GM12878 (cell line): ENCODE data around the gene ALAD. TPM values are rescaled to one million over a fixed set of nuclear protein-coding genes. Genes with fewer than 3 reads are reported as not detected.

Source experiments
- ATAC-seq: fragments of 200-7000 bp; cut with Tn5 transposase; 3 replicates; pipeline ENCODE4 v1.9.1; 2020; ENCODE audit warnings: mild to moderate bottlenecking, moderate library complexity
- BruUV-seq: library from RNA; stranded (reverse); fragments of 400-500 nt; replicated peaks from 2 replicates; lab custom pipeline; 2021; lab: Mats Ljungman, UMichigan
- CTCF ChIA-PET: fragments of 300-600 bp; sonication (Branson Sonifier 250); formaldehyde crosslinking; extraction: SDS; loops from one replicate; lab custom pipeline; 2021; ENCODE audit warnings: inconsistent platforms; lab: Yijun Ruan, JAX
- POLR2A ChIA-PET: fragments of 350-600 bp; formaldehyde crosslinking; extraction: SDS; loops from one replicate; lab custom pipeline; 2021; ENCODE audit warnings: inconsistent platforms; lab: Charles Lee
- RAD21 ChIA-PET: fragments of 300-600 bp; sonication (Branson Sonifier 250); formaldehyde crosslinking; loops from one replicate; lab custom pipeline; 2023; ENCODE audit warnings: antibody characterized with exemption; ENCODE audit not compliant: unreplicated experiment; lab: Charles Lee
- SMC1A ChIA-PET: fragments of 300-600 bp; sonication (Branson Sonifier 250); formaldehyde crosslinking; loops from one replicate; lab custom pipeline; 2023; ENCODE audit not compliant: unreplicated experiment, uncharacterized antibody; lab: Charles Lee
- DNase-seq: peaks from one replicate; pipeline ENCODE4 v3.0.0-alpha.2; 2011; ENCODE audit warnings: low read depth, low spot score
- FAIRE-seq: peaks from 3 replicates; lab custom pipeline; 2011; peaks lifted over from hg19 to GRCh38; lab: Jason Lieb, UNC
- H2AFZ ChIP-seq: 2 replicates; pipeline ENCODE4 v1.6.0; 2011; ENCODE audit warnings: low read depth, low read length, control low read depth; ENCODE audit not compliant: control insufficient read depth
- H3K27ac ChIP-seq: 2 replicates; pipeline ENCODE4 v1.5.1; 2011; ENCODE audit warnings: control low read depth; ENCODE audit not compliant: control insufficient read depth, insufficient read depth
- H3K27me3 ChIP-seq, 2 experiments: replicated peaks in 1 of 2; 2 replicates each; pipeline versions ENCODE4 v1.6.0 to v1.6.1; 2011; ENCODE audit warnings: low read length in 1 of 2; ENCODE audit not compliant: control insufficient read depth in 2 of 2, insufficient read depth in 2 of 2
- H3K36me3 ChIP-seq, 2 experiments: 2 replicates each; pipeline ENCODE4 v1.5.1; 2011; ENCODE audit warnings: low read length in 1 of 2; ENCODE audit not compliant: control insufficient read depth in 2 of 2, insufficient read depth in 2 of 2
- H3K4me1 ChIP-seq: 2 replicates; pipeline ENCODE4 v1.6.1; 2011; ENCODE audit warnings: mild to moderate bottlenecking, low read length, moderate library complexity, mixed read lengths; ENCODE audit not compliant: control insufficient read depth, insufficient read depth
- H3K4me2 ChIP-seq: 2 replicates; pipeline ENCODE4 v1.6.0; 2011; ENCODE audit warnings: control low read depth; ENCODE audit not compliant: control insufficient read depth, insufficient read depth
- H3K4me3 ChIP-seq: fragments of 200-600 bp; sonication (generic); 2 replicates; pipeline ENCODE4 v1.5.1; 2016
- H3K79me2 ChIP-seq: 2 replicates; pipeline ENCODE4 v1.6.0; 2011; ENCODE audit warnings: low read length; ENCODE audit not compliant: control insufficient read depth, insufficient read depth
- H3K9ac ChIP-seq: 2 replicates; pipeline ENCODE4 v1.8.0; 2011; ENCODE audit warnings: low read length, control low read depth, mixed read lengths; ENCODE audit not compliant: control insufficient read depth, insufficient read depth
- H3K9me3 ChIP-seq: replicated peaks from 3 replicates; pipeline ENCODE4 v1.5.1; 2011; ENCODE audit warnings: mild to moderate bottlenecking, low read length; ENCODE audit not compliant: control insufficient read depth, insufficient read depth
- H4K20me1 ChIP-seq: 2 replicates; pipeline ENCODE4 v1.6.0; 2011; ENCODE audit not compliant: control insufficient read depth, insufficient read depth
- ATF7 ChIP-seq: fragments of 450-650 bp; IDR thresholded peaks from 2 replicates; pipeline ENCODE4 v1.6.1; 2016; ENCODE audit warnings: low read depth, mild to moderate bottlenecking
- CEBPB ChIP-seq, 2 experiments: fragments of 150-350 bp in 1 of 2; IDR thresholded peaks; 2 replicates each; pipeline ENCODE4 v1.6.1; 2012 to 2014; ENCODE audit warnings: low read depth in 2 of 2, low read length in 2 of 2, borderline replicate concordance in 1 of 2, inconsistent platforms in 1 of 2
- DPF2 ChIP-seq: fragments of 450-650 bp; IDR thresholded peaks from 2 replicates; pipeline ENCODE4 v1.6.1; 2017; ENCODE audit warnings: mild to moderate bottlenecking
- FOXK2 ChIP-seq: fragments of 450-650 bp; IDR thresholded peaks from 2 replicates; pipeline ENCODE4 v1.6.1; 2017; ENCODE audit warnings: mild to moderate bottlenecking, moderate library complexity
- HDAC6 ChIP-seq: fragments of 200-600 bp; sonication (generic); IDR thresholded peaks from one replicate; pipeline ENCODE4 v1.8.0; 2017; ENCODE audit warnings: antibody characterized with exemption; ENCODE audit not compliant: unreplicated experiment
- JUNB ChIP-seq: IDR thresholded peaks from 2 replicates; pipeline ENCODE4 v1.6.1; 2016; ENCODE audit warnings: antibody characterized with exemption, mild to moderate bottlenecking
- KDM1A ChIP-seq: fragments of 200-600 bp; sonication (generic); IDR thresholded peaks from 2 replicates; pipeline ENCODE4 v1.6.1; 2016; ENCODE audit warnings: borderline replicate concordance
- NFIC ChIP-seq: IDR thresholded peaks from 2 replicates; pipeline ENCODE4 v1.6.1; 2012; ENCODE audit warnings: low read depth, mild to moderate bottlenecking, inconsistent platforms, low read length, moderate library complexity
- NFYA ChIP-seq: IDR thresholded peaks from 2 replicates; pipeline ENCODE4 v1.6.1; 2011; ENCODE audit warnings: low read depth, mild to moderate bottlenecking, low read length, improper control_type of control experiment, borderline replicate concordance
- PAX8 ChIP-seq: fragments of 450-650 bp; IDR thresholded peaks from 2 replicates; pipeline ENCODE4 v1.6.1; 2017; ENCODE audit warnings: mild to moderate bottlenecking, moderate library complexity
- POLR2AphosphoS2 ChIP-seq: IDR thresholded peaks from 2 replicates; pipeline ENCODE4 v1.6.1; 2011; ENCODE audit warnings: low read depth, mild to moderate bottlenecking, low read length, improper control_type of control experiment, moderate library complexity
- RBBP5 ChIP-seq: fragments of 200-600 bp; sonication (generic); conservative IDR thresholded peaks from 2 replicates; pipeline ENCODE4 v1.6.1; 2016
- SUPT20H ChIP-seq: IDR thresholded peaks from 2 replicates; pipeline ENCODE4 v1.6.1; 2011; ENCODE audit warnings: low read depth, mild to moderate bottlenecking, low read length, moderate library complexity, borderline replicate concordance; ENCODE audit not compliant: control insufficient read depth
- SUZ12 ChIP-seq: fragments of 200-600 bp; sonication (generic); IDR thresholded peaks from one replicate; pipeline ENCODE4 v1.6.1; 2018; ENCODE audit warnings: antibody characterized with exemption, mild to moderate bottlenecking; ENCODE audit not compliant: unreplicated experiment
- YBX1 ChIP-seq: fragments of 450-650 bp; IDR thresholded peaks from 2 replicates; pipeline ENCODE4 v1.6.1; 2016; ENCODE audit warnings: antibody characterized with exemption
- YY1 ChIP-seq: IDR thresholded peaks from 2 replicates; pipeline ENCODE4 v1.6.1; 2011; ENCODE audit warnings: low read depth, mild to moderate bottlenecking, low read length
- WGBS: methylation state at CpG from one replicate; pipeline ENCODE4 v1.1.6; 2016; ENCODE audit warnings: low lambda C conversion rate; ENCODE audit not compliant: insufficient replicate concordance, insufficient coverage; ENCODE audit errors: missing lambda C conversion rate; 5-methylcytosine and 5-hydroxymethylcytosine counted together
- in situ Hi-C: fragments of 300-500 bp; cut with MboI; formaldehyde crosslinking; loops from 9 replicates; pipeline ENCODE4 v1.14.3; 2018; ENCODE audit warnings: mixed read lengths
- intact Hi-C: fragments of 100-400 bp; cut with micrococcal nuclease; formaldehyde crosslinking; loops from one replicate; pipeline ENCODE4 v1.14.2; 2022; ENCODE audit not compliant: unreplicated experiment
- polyA plus RNA-seq, 11 experiments: library from polyadenylated mRNA; depleted of rRNA in 4 of 11; unstranded in 6 of 11; stranded (reverse) in 5 of 11; fragments of >200 nt; fragmentation: Nextera tagmentation in 4 of 11; fragmentation: Illumina TruSeq in 1 of 11; extraction: Ambion mirVana in 4 of 11; extraction: Trizol in 1 of 11; gene quantifications; 1 replicate in 1 of 11; 2 replicates in 10 of 11; pipeline versions ENCODE4 v1.2.1 to v1.2.3, GENCODE V29; 2011 to 2016; ENCODE audit warnings: inconsistent platforms in 2 of 11, missing spikeins in 2 of 11, low read depth in 1 of 11
- total RNA-seq, 4 experiments: library from RNA; depleted of rRNA in 3 of 4; stranded (reverse); fragments of >200 nt in 3 of 4; fragmentation: Illumina TruSeq in 1 of 4; extraction: Trizol in 1 of 4; gene quantifications; 2 replicates each; pipeline versions ENCODE4 v1.2.1 to v1.2.3, GENCODE V29; 2013 to 2021
- TF ChIP-seq, protein P1 (sequence below): IDR thresholded peaks from 2 replicates; pipeline ENCODE4 v1.6.1; 2011; ENCODE audit warnings: borderline replicate concordance, low read depth, mild to moderate bottlenecking, moderate library complexity, low read length; ENCODE audit not compliant: insufficient read depth, poor library complexity, severe bottlenecking
- TF ChIP-seq, protein P2 (sequence below): IDR thresholded peaks from 2 replicates; pipeline ENCODE4 v1.6.1; 2011; ENCODE audit warnings: borderline replicate concordance, low read depth, mild to moderate bottlenecking, moderate library complexity, mixed read lengths, low read length; ENCODE audit not compliant: insufficient read depth; ENCODE audit errors: extremely low read length

The ALAD gene
- total and polyA plus RNA-seq, 10 of the 15 experiments (the other 5 are each of a cell fraction or from before 2014, with no cell fraction given) = 2.4 to 21.6 (median 12.9) TPM

DNA sequence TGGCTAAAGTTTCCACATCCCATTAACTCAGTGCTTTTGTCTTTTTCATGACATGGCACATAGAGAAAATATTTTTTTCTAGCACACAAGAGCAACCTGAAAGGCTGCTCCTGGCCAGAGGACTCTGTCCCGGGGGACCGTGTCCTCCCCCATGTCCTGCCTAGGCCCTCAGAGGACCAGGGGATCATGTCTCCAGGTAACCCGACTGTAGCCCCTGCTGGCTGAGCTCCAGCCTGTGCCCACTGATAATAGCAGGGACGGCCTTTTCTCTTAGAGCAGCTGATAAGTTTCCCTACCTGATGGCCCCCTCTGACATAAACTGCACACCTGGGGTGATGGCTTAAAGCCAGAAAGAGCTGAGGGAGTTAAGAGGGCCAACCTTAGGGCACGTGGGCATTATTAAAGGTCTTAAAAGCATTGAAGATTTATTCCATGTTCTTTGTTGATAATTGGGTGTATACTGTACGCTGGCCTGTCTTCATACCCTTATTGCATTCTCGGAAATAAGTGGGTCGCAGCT lies 30.2 kb downstream of the ALAD start:
- no peaks in the 10 kb centered on the region for H3K9me3 ChIP-seq
- no peak overlapping the region for H3K4me2 ChIP-seq
- H3K4me1 ChIP-seq = peaks cover 18% of the 10 kb centered on the region
- ChIA-PET POLR2A (no interaction called here), RAD21 (no interaction called here), SMC1A (no interaction called here), CTCF (no interaction called here)
- peaks cover 5% of the 10 kb centered on the region for H3K79me2 ChIP-seq
- no peak overlapping the region for H3K27ac ChIP-seq
- intact Hi-C loops = no loop called here
- in situ Hi-C loops = no loop called here
- 77% methylated on average over 8 of the region's 8 CpGs for WGBS
- peaks cover 5 to 7% of the 10 kb centered on the region in 2 experiments for H3K36me3 ChIP-seq
- H2AFZ ChIP-seq = no peak overlapping the region
- H4K20me1 ChIP-seq = no peaks in the 10 kb centered on the region
- BruUV-seq = no TSS peak
- ATAC-seq (no peak), FAIRE-seq (no peak), DNase-seq (no peak)
- TF ChIP-seq CEBPB (IDR thresholded peaks at IDR 0.05; ENCODE audit: borderline replicate concordance in 1 of 2, low read depth in 2 of 2, low read length in 2 of 2) = no peak
- no peak for TF ChIP-seq YY1
- TF ChIP-seq SUPT20H = no peak
- TF ChIP-seq ATF7 = no peak
- TF ChIP-seq PAX8 = no peak
- TF ChIP-seq NFYA = no peak
- TF ChIP-seq HDAC6 = no peak
- TF ChIP-seq, protein P1, sequence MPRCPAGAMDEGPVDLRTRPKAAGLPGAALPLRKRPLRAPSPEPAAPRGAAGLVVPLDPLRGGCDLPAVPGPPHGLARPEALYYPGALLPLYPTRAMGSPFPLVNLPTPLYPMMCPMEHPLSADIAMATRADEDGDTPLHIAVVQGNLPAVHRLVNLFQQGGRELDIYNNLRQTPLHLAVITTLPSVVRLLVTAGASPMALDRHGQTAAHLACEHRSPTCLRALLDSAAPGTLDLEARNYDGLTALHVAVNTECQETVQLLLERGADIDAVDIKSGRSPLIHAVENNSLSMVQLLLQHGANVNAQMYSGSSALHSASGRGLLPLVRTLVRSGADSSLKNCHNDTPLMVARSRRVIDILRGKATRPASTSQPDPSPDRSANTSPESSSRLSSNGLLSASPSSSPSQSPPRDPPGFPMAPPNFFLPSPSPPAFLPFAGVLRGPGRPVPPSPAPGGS = no peak
- TF ChIP-seq KDM1A = no peak
- no peak for TF ChIP-seq NFIC
- no peak for TF ChIP-seq DPF2
- TF ChIP-seq, protein P2, sequence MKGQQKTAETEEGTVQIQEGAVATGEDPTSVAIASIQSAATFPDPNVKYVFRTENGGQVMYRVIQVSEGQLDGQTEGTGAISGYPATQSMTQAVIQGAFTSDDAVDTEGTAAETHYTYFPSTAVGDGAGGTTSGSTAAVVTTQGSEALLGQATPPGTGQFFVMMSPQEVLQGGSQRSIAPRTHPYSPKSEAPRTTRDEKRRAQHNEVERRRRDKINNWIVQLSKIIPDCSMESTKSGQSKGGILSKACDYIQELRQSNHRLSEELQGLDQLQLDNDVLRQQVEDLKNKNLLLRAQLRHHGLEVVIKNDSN = no peak
- no peak for TF ChIP-seq RBBP5
- no peak for TF ChIP-seq JUNB
- TF ChIP-seq POLR2AphosphoS2 = no peak
- no peak for TF ChIP-seq SUZ12
- TF ChIP-seq YBX1 = no peak
- no peak for TF ChIP-seq FOXK2
- no peak overlapping the region for H3K9ac ChIP-seq
- H3K27me3 ChIP-seq = no peaks in the 10 kb centered on the region
- no peak overlapping the region for H3K4me3 ChIP-seq
